LNCaP clone FGC (cell line): ENCODE data around the gene MVD.

Experiments used
- DNase-seq: peaks from one replicate; pipeline ENCODE4 v3.0.0-alpha.2; 2011; ENCODE audit warnings: low read depth
- H3K4me3 ChIP-seq: 2 replicates; pipeline ENCODE4 v1.5.1; 2011; ENCODE audit warnings: mild to moderate bottlenecking, low read depth, low read length, control low read depth
- TF ChIP-seq, protein P1 (sequence below): IDR thresholded peaks from 2 replicates; pipeline ENCODE4 v1.5.1; 2012; ENCODE audit warnings: mild to moderate bottlenecking; ENCODE audit not compliant: control insufficient read depth, insufficient read depth; ENCODE audit errors: extremely low read depth

The MVD gene

DNA sequence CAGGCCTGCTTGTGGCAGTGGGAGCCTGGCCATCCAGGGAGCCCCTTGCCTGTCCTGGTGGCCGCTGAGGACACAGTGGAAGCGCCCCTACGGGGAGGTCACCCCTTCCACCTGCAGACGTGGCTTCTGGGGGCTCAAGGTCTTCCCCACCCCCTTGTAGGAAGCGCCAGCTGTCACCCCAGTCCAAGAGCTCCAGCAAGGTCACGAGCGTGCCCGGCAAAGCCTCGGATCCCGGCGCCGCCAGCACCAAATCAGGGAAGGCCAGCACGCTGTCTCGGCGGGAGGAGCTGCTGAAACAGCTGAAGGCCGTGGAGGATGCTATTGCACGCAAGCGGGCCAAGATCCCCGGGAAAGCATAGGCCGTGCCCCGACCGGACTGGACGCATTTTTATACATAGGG, 31.9 kb downstream of the MVD start:
- TF ChIP-seq, protein P1, sequence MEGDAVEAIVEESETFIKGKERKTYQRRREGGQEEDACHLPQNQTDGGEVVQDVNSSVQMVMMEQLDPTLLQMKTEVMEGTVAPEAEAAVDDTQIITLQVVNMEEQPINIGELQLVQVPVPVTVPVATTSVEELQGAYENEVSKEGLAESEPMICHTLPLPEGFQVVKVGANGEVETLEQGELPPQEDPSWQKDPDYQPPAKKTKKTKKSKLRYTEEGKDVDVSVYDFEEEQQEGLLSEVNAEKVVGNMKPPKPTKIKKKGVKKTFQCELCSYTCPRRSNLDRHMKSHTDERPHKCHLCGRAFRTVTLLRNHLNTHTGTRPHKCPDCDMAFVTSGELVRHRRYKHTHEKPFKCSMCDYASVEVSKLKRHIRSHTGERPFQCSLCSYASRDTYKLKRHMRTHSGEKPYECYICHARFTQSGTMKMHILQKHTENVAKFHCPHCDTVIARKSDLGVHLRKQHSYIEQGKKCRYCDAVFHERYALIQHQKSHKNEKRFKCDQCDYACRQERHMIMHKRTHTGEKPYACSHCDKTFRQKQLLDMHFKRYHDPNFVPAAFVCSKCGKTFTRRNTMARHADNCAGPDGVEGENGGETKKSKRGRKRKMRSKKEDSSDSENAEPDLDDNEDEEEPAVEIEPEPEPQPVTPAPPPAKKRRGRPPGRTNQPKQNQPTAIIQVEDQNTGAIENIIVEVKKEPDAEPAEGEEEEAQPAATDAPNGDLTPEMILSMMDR: no peak
- no peak for DNase-seq

DNA sequence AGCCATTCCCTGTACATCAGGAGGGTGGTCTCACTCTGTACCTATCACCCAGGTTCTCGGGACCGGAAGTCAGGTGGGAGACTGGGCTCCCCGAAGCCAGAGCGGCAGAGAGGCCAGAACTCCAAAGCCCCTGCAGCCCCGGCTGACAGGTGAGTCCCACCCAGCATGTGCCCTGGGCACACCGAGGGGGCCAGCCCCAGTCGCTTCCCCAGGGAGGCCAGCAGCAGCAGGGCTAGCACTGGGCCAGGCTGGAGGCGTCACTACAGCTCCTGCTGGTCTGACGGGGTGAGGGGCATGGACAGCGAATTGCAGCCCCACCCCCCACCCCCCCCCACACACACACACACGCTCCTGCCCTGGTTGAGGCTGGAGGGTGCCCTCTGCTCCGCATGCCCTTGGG, 32.5 kb downstream of the MVD start:
- H3K4me3 ChIP-seq: no peak overlapping the region
- TF ChIP-seq, protein P1: no peak
- no peak for DNase-seq

More for the DNA sequence above, 31.9 kb downstream of the MVD start:
- no peak overlapping the region for H3K4me3 ChIP-seq

DNA sequence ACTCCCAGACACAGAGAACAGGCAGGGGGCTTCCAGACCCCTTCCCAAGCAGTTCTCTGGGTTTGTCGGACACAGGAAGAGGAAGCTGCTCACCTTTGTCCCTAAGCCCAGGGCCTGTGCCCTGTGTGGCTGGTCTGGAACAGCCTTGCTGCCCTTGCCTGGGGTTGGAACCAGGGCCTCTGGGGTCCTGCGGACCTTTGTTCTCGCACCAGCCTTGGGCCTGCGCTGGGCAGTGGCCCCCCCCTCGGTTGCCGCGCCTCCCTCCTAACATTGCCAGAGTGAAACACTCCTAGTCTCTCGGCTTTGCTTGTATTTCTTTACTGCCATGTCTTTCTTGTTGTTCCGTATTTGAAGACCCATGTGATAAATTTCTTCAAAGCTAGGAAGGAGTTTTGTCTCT, 33.1 kb downstream of the MVD start:
- no peak for DNase-seq
- H3K4me3 ChIP-seq: no peak overlapping the region
- TF ChIP-seq, protein P1: no peak

DNA sequence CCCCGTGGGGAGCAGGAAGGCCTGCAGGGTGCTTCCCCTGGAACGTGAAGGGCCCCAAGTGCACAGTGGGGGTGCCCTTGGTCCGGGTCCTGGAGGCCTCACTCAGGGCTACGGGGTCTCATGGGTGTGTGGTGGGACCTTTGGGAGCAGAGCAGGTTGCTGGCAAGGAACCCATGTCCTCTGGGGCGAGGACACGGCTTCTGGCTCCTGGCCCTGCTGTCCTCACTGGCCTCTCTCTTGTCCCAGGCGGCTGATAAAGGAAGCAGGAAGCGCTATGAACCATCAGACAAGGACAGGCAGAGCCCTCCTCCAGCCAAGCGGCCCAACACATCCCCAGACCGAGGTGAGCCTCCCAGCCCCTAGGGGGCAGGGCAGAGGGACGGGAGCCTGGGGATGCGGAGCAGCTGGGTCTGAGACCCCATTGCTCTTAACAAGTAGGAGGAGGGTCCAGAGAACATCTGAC, 34.3 kb downstream of the MVD start:
- H3K4me3 ChIP-seq: no peak overlapping the region
- peak; percentile 38 for DNase-seq
- TF ChIP-seq, protein P1: peak; percentile 35

DNA sequence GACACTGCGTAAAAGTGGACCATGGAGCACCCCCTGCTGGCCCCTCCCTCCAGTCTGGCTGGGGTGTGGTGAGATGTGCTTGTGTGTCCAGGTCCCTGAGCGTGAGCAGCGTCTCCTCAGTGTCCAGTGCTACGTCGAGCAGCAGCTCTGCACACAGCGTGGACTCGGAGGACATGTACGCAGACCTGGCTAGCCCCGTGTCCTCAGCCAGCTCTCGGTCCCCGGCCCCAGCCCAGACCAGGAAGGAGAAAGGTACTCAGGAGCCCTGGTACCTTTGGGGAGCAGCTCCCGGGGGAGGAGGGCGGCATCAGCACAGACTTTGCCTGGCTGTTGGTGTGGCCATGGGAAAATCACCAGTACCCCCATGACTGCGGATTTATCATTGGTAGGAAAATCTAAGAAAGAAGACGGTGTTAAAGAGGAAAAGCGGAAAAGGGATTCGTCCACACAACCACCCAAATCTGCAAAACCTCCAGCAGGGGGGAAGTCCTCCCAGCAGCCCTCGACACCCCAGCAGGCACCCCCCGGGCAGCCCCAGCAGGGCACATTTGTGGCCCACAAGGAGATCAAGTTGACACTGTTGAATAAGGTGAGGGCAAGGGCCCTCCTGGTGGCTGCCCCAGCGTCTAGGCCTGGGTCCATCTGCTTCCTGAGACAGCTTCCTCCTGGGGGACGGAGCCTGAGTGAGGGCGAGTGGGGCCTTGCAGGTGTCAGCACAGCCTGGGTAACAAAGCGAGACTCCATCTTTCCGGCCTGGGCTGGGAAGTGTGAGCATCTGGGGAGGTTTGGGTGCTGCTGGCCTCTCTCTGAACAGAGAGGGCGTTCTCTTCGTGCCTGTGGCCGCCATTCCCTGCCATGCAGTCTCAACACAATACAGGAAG, 35.1 kb downstream of the MVD start:
- H3K4me3 ChIP-seq: no peak overlapping the region
- no peak for DNase-seq
- TF ChIP-seq, protein P1: no peak

DNA sequence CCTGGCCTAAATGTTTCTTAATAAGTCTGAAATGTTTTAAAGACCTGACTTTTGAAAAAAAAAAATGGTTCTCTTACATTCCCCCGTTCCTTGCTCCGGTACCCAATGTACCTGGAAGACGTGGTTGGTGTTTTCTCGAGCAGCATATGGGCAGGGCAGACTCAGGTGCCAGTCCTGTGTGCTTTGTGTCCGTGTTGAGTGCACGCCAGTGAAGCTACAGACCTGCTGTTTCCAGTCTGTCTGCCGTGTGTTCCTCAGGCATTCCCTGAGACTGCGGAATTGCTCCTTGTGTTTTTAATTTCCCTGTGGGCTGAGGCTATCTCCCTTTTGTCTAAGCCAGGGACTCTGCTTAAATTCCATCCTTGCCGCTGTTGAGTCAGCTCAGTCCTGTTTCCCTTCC, 36.2 kb downstream of the MVD start:
- H3K4me3 ChIP-seq: no peak overlapping the region
- no peak for DNase-seq
- TF ChIP-seq, protein P1: no peak

DNA sequence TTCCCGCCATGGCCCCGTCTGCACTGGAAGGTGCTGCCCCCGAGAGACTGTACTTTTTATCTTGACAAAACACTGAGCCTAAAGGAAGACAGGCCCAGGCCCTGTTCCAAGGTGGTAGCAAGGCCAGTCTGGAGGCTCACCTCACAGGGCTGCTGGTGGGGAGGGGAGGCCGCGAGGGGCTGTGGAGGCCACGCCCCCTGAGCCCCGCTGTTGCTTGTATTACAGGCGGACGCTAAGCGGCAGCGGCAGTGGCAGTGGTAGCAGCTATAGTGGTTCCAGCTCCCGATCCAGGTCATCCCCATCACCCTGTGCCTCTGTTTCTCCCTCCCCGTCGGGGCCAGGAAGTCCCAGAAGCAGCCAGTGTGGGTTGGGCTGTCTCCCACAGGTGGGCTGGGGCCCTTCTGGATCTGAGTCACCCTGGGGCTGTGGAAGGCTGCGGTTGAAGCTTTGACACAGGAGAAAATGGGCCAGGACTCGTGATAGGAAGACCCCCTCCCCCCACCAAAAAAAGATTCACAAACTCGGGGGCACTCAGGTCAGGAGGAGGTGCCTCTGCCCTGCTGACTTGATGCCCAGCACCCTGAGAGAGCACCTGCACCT, 37.8 kb downstream of the MVD start:
- TF ChIP-seq, protein P1: no peak
- DNase-seq: no peak
- no peak overlapping the region for H3K4me3 ChIP-seq
